HG02884 (cell line): ENCODE measurements around the gene EIF3K.

ENCODE experiments used
- ATAC-seq: cut with Tn5 transposase; IDR thresholded peaks from one replicate; pipeline ENCODE4 v1.9.1; 2021; ENCODE audit warnings: mild to moderate bottlenecking, moderate library complexity; ENCODE audit not compliant: unreplicated experiment

EIF3K gene

DNA sequence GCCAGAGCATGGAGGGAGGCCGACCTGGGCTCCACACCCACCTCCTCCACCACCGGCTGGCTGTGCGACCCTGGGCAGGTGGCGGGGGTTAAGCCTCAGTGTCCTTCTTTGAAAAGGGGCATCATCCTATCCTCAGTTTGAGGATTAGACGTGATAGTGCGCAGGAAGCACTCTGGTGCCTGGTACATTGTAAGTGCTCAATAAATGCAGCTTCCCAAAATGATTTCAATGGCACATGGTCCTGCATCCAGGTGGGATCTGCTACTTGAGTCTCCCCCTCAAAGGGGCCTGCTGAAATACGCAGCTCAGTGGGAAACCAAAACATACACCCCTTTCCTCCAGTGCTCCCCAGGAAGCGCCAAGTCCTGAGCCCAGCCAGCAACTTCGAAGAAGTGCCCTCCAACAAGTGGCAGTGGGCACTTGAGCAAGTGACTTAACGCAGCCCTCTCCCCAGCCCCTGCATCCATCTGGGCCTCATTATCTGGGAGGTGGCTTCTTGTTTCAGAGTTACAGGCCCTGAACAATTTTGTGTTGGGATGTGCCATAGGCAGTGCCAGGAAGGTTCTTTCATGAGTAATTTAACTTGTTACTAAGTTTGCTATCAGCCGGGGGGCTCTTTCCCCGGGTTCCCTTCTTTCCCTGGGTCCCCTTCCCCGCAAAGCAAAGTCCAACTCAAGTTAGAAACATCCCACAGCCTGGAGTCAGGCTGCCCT is 46.4 kb downstream of the EIF3K start:
- ATAC-seq: no peak

DNA sequence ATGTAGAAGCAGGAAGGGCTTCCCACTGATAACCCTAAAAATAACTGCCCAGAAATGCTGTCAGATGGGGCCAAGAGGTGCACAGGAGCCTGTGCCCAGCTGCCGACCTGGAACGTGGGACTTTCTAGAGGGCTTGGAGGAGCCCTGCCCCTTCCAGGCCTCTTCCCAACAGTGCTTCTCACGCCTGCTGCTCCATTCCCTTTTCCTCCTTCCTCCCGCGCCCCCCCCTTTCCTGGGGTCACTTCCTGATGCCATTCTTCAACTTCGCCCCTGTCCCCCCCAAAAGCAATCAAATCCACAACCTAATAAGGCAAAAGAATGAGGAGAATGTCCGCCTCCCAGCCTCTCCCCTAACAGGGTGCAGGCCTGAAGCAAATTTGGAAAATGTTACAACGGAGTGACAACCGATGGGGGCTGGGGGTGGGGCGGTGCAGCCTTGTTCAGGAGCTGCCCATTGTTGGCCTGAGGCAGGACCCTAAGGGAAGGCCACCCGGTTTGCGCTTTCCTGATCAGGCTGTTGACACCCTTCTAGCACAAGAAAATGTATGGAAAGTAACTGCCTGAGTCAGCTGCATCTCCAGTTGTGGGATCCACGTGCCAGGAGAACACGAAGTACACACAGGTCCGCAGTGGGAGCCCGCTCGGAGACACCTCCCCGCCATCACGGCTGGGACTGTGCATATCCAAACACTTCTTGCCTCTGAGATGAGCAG is 47.1 kb downstream of the EIF3K start:
- ATAC-seq: no peak

DNA sequence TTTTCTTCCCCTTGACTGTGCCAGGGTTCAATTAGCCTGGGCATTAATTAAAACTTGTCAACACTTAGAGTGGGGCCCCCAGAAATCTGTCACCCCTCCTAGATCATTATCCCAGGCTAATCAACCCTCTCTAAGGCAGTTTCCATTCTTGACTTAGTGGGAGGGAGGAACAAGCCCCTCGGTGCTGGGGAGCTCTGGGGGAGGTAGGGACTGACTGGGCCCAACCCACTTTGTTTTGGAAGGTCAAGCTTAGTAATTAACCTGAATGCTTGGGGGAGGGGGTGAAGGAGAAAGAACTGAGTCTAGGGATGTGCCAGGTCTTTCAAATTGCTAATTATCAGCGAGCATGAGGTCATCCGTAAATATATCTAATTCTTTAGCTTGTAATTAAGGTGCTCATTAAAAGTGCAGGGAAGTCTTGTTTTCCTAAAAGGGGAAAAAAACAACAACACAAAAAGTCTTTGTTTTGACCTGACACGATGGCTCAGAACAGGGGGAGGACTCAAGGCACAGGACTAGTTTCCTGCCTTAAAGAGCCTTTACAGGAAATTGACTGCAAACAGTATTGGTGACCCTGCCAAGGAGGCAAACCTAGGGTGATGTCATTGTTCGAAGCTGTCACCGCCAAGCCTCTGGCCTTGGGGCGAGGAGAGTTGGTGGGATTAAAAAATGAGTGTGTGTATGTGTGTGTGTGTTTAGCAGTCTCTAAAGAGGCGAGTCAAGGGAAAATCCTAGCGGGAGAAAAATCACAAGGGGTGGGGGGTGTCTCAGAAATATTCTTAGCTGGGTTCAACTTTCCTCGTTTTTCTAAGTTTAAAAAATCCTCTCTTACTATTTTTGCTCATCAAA is 47.9 kb downstream of the EIF3K start:
- ATAC-seq: no peak

DNA sequence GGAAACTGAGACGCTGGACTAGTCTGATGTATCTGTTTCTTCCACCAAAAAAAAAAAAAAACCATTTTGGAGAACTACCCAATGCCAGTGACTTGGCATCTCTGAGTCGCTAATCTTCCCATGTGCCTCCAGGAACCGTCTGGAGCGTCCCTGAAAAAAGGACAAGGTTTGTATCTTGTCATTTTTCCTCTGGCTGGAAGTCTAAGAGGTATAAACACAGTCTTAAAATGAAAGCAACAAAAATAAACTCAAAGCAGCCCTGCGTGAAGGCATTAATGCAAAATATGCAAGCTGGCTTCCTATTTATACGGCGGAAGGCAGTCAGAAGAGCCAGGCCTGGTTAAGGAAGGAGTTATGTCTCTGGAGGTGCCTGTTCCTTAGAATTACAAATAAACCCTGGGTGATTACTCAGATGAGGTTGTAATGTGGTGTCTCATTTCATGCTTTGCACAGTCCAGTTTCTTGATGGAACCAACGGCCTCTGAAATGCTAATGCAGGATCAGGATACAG is 48.7 kb downstream of the EIF3K start:
- ATAC-seq: no peak

DNA sequence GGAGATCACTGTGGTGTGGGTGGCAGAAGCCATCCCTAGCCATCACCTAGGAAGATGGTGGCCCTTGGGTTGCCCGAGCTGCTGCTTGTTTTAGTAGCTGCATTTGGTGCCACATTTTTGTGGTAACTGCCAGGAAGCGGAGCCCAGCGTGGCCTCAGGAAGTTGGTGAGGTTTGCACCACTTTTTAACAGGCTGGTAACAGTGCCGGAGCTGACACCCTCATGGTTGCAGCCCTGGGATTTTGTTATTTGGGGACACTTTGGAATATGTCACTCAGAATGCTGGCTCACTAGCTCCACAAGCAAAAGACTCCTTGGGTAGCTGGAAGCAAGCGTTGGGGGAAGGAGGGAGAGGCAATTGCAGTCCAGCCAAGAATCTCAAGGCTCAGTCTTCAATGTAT is 50.6 kb downstream of the EIF3K start:
- no peak for ATAC-seq

DNA sequence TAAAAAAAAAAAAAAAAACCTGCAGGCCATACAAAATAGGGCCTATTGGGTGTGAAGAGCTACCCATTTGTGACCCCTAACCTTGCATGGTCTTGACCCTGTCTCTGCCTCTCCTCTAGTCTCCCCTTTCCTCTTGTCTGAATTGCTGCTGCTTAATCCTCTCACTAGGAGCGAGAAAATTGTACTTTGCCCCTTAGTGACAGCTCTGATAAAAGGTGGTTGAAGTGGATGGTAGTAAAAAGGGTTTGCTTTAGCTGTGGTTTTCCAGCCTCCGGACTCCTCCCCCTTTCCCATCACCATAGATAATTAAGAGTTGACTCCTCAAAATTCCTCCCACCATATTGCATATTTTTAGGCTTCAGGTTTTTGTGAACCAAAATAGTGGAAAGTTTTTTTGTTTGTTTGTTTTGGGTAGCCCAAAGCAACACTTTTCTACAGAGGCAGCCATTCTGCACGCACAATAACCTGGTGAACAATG is 52.0 kb downstream of the EIF3K start:
- ATAC-seq: no peak

DNA sequence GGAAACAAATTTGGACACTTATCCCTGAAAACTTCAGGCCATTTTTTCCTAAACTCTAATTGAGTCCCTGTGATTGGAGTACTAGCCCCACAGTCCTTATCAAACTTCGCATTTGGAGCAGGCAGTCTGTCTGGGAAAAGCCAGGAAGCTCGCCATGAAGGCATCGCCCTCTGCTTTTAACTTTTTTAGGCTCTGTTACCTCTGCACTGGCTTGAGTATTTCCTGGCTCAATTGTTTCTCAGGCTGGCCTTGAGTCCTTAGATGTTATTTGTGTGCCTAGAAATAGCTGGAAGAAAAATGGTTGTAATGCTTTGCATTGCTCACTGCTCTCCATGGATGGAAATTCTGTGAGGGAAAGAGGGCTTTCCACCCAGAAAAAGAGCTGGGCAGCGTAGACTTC is 52.7 kb downstream of the EIF3K start:
- ATAC-seq: no peak

DNA sequence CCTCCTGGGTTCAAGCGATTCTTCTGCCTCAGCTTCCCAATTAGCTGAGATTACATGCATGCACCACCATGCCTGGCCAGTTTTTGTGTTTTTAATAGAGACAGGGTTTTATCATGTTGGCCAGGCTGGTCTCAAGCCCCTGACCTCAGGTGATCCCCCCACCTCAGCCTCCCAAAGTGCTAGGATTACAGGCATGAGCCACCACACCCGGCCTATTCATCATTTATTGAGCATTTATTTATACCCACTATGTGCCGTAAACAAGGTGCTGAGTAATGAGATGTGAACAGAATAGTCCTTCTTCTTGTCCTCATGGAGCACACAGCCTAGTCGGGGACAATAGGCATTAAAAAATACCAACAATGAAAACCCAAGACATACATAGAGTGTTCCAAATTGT is 54.0 kb downstream of the EIF3K start:
- ATAC-seq: no peak

DNA sequence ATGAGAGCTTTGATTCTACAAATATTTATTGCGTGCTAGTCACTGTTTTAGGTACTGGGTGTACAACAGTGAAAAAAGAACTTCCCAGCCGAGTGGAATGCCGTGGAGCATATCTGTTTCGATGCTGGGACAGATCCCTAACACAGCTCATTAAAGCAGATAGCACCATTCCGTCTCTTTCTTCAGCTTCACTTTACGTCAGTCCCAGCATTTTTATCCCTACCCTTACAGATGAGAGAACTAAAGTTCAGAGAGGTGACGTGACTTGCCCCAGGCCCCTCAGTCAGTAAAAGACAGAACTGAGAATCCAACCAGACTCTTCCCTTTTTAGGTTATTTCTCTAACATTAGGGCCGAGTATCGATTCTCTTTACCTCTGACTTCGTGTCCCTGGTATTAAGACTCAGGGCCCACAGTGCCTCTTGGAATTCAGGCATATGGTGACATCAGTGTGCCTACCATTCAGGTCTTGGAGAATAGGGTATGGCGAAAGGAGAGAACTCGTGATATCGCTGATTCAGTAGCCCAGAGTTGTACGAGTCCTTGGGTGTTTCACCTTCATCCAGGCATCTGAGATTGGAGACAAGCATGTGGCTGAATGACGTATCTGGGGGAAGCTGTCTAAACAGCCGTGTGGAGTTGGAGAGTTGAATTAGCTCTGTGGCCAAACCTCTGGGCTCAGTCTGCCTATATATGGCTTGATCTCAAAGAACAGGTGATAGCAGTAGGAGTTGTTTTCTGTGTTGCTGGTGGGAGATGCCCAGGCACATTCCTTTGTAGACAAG is 55.6 kb downstream of the EIF3K start:
- no peak for ATAC-seq

DNA sequence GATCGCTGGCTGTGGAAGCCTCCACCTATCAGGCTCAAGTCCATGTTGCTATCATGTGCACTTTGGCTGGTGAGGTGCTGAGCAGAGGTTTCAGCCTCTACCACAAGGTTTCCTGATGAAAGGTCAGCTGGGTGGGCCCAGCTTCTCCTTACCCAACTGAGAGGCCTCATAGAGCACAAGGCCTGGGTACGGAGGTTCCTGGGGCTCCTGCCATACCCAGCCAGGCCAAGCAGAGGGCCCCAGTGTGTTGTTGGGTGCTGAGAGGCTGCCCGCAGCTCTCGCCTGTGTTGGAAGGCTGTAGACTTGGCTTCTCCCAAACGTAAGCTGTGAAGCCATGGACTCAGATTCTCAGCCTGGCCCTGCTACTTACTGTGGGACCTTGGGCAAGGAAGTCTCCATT is 56.6 kb downstream of the EIF3K start:
- no peak for ATAC-seq

DNA sequence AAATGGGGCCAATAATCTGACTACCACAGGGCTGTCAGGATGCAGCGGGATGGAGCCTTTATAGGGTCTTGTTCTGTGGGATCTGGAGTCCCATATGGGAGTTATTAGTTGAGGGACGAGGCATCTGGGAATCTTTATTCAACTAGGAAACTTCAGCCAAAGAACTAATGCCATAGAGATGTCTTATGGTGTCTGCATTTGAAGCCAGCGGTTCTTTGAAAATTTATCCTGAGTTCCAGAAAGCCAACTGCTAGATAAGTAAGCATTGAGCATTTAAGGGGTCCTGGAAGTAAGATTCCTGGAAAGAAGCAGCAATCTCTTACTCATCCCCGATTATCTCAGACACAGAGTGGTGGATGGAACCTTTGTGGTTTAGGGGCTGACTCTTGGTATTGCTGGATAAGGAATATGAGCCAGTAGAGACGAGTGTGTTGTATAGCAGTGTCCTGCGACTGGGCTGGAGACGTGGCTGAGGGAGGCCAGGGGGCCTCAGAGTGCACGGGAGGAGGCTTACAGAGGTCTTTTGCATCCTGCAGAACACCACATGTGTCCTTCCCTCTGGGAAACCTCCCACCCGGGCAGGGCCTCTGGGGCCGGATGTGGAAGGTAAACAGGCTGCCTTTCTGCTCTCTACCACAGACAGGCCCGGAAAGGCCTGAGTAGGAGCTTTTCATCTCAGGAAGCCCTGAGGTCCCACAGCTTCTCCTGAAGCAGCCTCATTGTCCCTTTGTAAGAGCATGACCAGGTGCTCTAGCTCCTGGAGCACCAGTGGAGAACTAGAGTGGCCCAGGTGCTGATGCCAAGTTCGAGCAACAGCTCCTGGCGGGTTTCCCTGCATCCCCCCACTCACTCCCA is 57.3 kb downstream of the EIF3K start:
- no peak for ATAC-seq

DNA sequence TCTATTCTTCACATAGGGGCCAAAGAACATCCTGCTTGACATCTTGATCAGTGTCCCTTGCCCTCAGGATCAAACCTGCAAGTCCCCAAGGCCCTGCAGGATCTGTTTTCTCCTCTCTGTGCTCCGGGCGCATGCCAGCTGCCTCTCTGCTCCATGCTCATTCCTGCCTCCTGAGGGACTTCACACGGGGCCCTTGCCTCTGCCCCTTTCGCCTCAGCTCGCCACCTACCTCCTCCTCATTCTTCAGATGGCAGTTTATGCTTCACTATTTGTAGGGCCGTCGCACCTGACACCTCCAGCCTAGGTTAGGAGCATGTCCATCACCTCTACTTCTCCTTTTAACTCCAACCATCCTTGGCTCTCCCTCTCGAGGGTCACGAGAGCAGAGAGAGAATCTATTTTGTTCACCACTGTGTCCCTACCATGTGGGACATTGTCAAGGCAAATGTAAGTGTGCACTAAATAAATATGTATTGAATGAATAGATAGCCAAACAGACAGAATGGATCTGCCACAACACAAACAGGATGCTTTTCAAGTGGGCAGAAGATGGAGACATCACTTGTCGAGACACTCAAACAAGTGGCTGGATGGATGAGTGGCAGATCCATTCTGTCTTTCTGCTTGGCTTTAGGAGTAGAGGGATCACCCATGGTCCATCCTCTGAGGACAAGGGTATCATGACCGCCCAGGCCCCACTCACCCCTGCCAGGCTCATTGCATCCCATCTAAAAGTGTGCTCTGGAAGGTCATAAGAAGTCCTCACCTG is 58.1 kb downstream of the EIF3K start:
- no peak for ATAC-seq

DNA sequence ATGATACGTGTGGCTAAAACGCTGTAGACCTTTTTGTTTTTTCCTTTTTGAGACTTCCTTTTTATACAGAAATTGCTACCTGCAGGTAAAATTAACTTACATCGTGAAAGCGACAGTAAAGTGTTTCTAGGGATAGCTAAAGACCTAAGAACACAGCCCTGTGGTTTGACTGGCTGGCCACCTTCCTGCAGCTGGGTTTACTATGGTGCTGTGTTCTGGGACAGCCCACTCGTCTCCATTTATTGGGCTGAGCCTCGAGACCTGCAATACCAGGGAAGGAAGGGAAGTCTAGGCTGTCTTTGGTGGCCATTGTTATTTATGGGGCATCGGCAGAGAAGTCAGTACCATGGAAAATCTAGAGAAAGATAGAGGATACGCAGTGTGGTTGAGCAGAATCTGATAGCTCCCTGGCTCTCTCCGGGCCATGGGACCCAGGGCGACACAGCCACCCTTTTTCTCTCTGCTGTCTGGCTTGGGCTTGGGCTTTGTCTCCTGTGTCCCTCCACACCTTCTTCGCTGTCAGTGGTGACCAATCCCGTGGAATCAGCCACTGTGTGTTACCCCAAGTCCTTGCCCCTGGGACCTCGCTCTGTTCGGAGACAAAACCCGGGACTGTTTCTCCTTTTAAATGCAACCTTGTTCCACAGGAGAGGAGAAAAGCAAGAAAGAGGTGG is 59.4 kb downstream of the EIF3K start:
- no peak for ATAC-seq

DNA sequence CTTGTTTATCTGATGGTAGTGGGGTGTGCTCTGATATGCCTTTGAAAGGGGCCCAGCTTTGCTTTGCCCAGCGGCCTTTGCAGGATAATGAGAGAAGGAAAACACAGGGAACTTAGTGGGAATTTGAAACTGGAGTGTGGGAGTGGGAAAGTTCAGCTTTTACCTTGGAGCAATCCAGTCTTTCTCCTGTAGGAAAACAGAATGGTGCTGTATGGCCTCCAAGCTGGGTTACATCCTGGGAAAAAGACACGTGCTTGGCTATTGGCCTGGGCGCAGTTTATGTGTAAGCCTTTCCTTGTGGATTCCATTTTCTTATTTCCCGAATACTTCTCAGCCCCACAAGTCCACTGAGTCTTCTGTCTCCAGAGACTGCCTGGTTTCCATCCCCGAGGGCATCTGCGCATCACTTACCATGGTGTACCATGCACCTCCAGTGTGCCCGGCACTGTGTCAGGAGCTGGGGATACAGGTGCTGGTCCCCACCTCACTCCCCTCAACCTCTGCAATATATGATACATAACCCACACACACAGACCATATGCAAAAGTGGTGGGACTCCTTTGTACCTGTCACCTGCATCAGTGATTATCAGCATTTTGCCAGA is 60.0 kb downstream of the EIF3K start:
- no peak for ATAC-seq

DNA sequence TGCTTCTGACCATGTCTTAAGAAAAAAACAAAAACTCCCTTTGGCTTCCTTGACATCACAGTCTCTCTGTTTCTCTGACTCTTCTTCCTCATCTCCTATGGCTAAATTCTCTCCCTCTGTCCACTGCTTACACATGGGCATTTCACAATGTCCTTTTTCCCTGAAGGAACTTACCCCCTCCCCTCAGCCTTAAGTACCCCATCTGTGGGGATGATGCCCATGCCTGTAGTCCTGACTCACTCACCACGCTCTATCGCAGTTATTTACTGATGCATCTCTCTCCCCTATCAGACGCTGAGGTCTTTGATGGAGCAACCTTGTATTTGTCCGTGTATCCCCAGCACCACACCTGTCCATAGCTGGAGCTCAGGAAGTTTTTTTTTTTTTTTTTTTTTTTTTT is 60.9 kb downstream of the EIF3K start:
- no peak for ATAC-seq

DNA sequence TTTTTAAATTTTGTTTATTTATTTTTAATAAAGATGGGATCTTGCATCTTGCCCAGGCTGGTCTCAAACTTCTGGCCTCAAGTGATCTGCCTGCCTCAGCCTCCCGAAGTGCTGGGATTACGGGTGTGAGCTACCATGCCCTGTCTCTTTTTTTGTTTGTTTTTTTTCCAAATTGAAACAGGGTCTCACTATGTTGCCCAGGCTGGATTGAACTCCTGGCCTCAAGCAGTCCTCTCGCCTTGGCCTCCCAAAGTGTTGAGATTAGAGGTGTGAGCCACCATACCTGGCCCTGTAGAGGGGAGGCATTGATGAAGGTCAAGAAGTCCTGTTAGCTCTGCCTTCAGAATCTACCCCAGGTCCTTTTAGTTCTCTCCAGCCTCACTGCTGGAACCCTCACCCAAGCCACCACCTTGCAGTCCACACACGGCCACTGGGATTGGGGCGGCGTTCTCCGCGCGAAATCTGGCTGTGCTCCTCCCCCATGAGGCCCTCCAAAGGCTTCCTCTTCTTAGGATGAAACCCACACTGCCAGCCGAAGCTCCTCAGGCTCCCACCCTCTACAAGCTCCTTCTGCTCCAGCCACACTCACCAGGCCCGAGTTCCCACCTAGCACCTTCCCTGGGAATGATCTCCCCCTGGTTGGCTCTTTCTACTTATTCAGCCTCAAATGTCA is 63.3 kb downstream of the EIF3K start:
- no peak for ATAC-seq

DNA sequence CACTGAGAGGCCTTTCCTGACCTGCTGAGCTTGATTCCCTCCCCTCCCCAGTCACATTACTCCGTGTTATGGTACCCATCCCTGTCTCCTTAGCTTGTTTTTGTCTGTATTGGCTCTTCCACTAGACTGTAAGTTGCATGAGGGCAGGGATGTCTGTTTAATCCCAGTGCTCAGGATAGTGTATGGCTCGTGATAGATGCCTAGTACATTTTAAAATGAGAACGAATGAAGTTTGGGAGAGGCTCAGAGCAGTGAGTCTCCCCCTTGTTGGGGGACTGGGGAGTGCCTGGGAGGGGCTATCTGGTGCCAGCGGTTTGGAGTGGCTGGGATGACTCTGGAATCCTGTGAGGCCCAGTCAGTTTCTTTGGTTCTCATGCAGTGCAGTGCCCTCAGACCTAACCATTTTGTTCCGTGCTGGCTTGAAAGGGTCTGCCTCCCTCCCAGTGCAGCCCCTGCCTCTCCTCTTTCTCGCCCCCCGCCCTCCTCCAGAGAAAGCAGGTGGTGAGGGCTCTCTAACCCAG is 63.9 kb downstream of the EIF3K start:
- ATAC-seq: no peak
